Calu3 (cell line): ENCODE measurements around the gene GNAS. TPM values are rescaled to one million over a fixed set of nuclear protein-coding genes. Genes with fewer than 3 reads are reported as not detected.

Source experiments
- BruUV-seq: library from RNA; stranded (reverse); fragments of 400-500 nt; replicated peaks from 2 replicates; lab custom pipeline; 2021; lab: Mats Ljungman, UMichigan
- CTCF ChIA-PET: fragments of 300-600 bp; sonication (Branson Sonifier 250); formaldehyde crosslinking; loops from one replicate; lab custom pipeline; 2022; ENCODE audit warnings: antibody characterized with exemption; lab: Charles Lee
- DNase-seq: peaks from one replicate; pipeline ENCODE4 v3.0.0; 2022
- H3K27ac Mint-ChIP-seq: one replicate; pipeline ENCODE4 v1.8.0; 2022; ENCODE audit warnings: mixed read lengths; ENCODE audit not compliant: unreplicated experiment
- H3K27me3 Mint-ChIP-seq: one replicate; pipeline ENCODE4 v1.8.0; 2022; ENCODE audit warnings: mixed read lengths; ENCODE audit not compliant: unreplicated experiment
- H3K36me3 Mint-ChIP-seq: one replicate; pipeline ENCODE4 v1.8.0; 2022; ENCODE audit warnings: mild to moderate bottlenecking, moderate library complexity, mixed read lengths; ENCODE audit not compliant: insufficient read depth, unreplicated experiment
- H3K4me1 Mint-ChIP-seq: one replicate; pipeline ENCODE4 v1.8.0; 2022; ENCODE audit warnings: mild to moderate bottlenecking, low read depth, mixed read lengths; ENCODE audit not compliant: unreplicated experiment
- H3K4me3 Mint-ChIP-seq: one replicate; pipeline ENCODE4 v1.8.0; 2022; ENCODE audit warnings: mild to moderate bottlenecking, low read depth, moderate library complexity, mixed read lengths; ENCODE audit not compliant: unreplicated experiment
- H3K9me3 Mint-ChIP-seq: one replicate; pipeline ENCODE4 v1.8.0; 2022; ENCODE audit warnings: low read depth, mixed read lengths; ENCODE audit not compliant: unreplicated experiment
- CTCF ChIP-seq: fragments of 200-600 bp; IDR thresholded peaks from one replicate; pipeline ENCODE4 v1.8.0; 2022; ENCODE audit warnings: antibody characterized with exemption; ENCODE audit not compliant: unreplicated experiment
- intact Hi-C: fragments of 100-400 bp; cut with micrococcal nuclease; formaldehyde crosslinking; loops from one replicate; pipeline ENCODE4 v1.10.0; 2022; ENCODE audit not compliant: unreplicated experiment
- total RNA-seq: library from RNA; stranded (reverse); gene quantifications from 2 replicates; pipeline ENCODE4 v1.2.3, GENCODE V29; 2022

Gene GNAS
- total RNA-seq, 1 experiment from 2014 or later = 1,410 TPM

GRCh38 chr20:58938541-58938940 is 86.0 kb downstream of the GNAS start:
- CTCF ChIA-PET = interaction anchor here (0.7 kb wide), 1 partner anchor 206 kb away, joined by 4 read pairs; no protein-coding TSS in a partner anchor
- Mint-ChIP-seq H3K36me3 (no peaks in the 10 kb centered on the region), H3K4me1 (no peaks in the 10 kb centered on the region), H3K27ac (no peak overlapping the region), H3K4me3 (no peak overlapping the region), H3K9me3 (no peaks in the 10 kb centered on the region), H3K27me3 (no peaks in the 10 kb centered on the region)
- TF ChIP-seq CTCF = no peak
- BruUV-seq = no TSS peak
- intact Hi-C loops = no loop called here
- DNase-seq = no peak

GRCh38 chr20:58941471-58941870 is 89.0 kb downstream of the GNAS start:
- CTCF ChIA-PET = no interaction called here

GRCh38 chr20:58942549-58942948 is 90.0 kb downstream of the GNAS start:
- CTCF ChIA-PET = interaction anchor here (0.6 kb wide), 1 partner anchor 19 kb away, joined by 4 read pairs; no protein-coding TSS in a partner anchor
- intact Hi-C loops = loop anchor here (5.0 kb wide), 1 partner anchor 35 kb away; no protein-coding TSS in a partner anchor
- no peak for DNase-seq
- peaks cover 10% of the 10 kb centered on the region for H3K36me3 Mint-ChIP-seq
- BruUV-seq = no TSS peak
- no peaks in the 10 kb centered on the region for H3K9me3 Mint-ChIP-seq
- H3K4me3 Mint-ChIP-seq = no peak overlapping the region
- H3K4me1 Mint-ChIP-seq = peaks cover 15% of the 10 kb centered on the region
- no peak overlapping the region for H3K27ac Mint-ChIP-seq
- TF ChIP-seq CTCF = no peak
- no peaks in the 10 kb centered on the region for H3K27me3 Mint-ChIP-seq

More at GRCh38 chr20:58941471-58941870, 89.0 kb downstream of the GNAS start:
- H3K4me3 Mint-ChIP-seq = no peak overlapping the region
- DNase-seq = no peak
- H3K27ac Mint-ChIP-seq = no peak overlapping the region
- intact Hi-C loops = loop anchor here (5.0 kb wide), 1 partner anchor 34 kb away; no protein-coding TSS in a partner anchor
- BruUV-seq = no TSS peak
- peaks cover 15% of the 10 kb centered on the region for H3K4me1 Mint-ChIP-seq
- TF ChIP-seq CTCF = no peak
- H3K36me3 Mint-ChIP-seq = peaks cover 10% of the 10 kb centered on the region
- no peaks in the 10 kb centered on the region for H3K27me3 Mint-ChIP-seq
- H3K9me3 Mint-ChIP-seq = no peaks in the 10 kb centered on the region

GRCh38 chr20:58944610-58945009 is 92.1 kb downstream of the GNAS start:
- peaks cover 15% of the 10 kb centered on the region for H3K4me1 Mint-ChIP-seq
- peak overlapping the region; percentile 87 for H3K27ac Mint-ChIP-seq
- no TSS peak for BruUV-seq
- H3K4me3 Mint-ChIP-seq = peak overlapping the region; percentile 37
- H3K36me3 Mint-ChIP-seq = peaks cover 10% of the 10 kb centered on the region
- no peaks in the 10 kb centered on the region for H3K9me3 Mint-ChIP-seq
- intact Hi-C loops = loop anchor here (1.0 to 5.0 kb wide), 2 partner anchors 37 to 68 kb away; no protein-coding TSS in a partner anchor
- DNase-seq = peak; percentile 80
- no peaks in the 10 kb centered on the region for H3K27me3 Mint-ChIP-seq
- CTCF ChIA-PET = interaction anchor here (0.5 kb wide), 1 partner anchor 13 kb away, joined by 3 read pairs; no protein-coding TSS in a partner anchor
- TF ChIP-seq CTCF = no peak
